ENCODE results near the gene HSPBAP1.

DNA sequence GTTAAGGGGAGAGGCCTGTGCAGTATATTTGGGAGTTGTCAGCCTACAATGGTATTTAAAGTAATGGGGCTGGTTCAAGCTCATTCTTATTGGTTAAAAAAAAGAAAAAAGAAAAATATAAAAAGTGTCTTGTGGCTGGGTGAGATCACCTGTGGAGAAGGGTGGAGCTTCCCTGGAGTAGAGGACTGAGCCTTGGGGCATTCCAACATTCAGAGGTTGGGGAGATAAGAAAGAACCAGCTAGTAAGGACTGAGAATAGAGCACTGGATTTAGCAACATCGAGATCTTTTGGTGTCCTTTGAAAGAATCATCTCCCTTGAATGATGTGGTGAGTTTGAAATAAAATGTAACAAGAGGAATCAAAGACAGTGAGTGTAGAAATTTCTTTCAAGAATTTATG is 6.4 kb upstream of the HSPBAP1 start:
- TF ChIP-seq, protein P1, sequence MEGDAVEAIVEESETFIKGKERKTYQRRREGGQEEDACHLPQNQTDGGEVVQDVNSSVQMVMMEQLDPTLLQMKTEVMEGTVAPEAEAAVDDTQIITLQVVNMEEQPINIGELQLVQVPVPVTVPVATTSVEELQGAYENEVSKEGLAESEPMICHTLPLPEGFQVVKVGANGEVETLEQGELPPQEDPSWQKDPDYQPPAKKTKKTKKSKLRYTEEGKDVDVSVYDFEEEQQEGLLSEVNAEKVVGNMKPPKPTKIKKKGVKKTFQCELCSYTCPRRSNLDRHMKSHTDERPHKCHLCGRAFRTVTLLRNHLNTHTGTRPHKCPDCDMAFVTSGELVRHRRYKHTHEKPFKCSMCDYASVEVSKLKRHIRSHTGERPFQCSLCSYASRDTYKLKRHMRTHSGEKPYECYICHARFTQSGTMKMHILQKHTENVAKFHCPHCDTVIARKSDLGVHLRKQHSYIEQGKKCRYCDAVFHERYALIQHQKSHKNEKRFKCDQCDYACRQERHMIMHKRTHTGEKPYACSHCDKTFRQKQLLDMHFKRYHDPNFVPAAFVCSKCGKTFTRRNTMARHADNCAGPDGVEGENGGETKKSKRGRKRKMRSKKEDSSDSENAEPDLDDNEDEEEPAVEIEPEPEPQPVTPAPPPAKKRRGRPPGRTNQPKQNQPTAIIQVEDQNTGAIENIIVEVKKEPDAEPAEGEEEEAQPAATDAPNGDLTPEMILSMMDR (conservative IDR thresholded peaks at IDR 0.05; ENCODE audit: low read depth, low read length), result no peak
- TF ChIP-seq EZH2 (IDR thresholded peaks at IDR 0.05; ENCODE audit: low read length, unreplicated experiment), result no peak
- TF ChIP-seq EZH2phosphoT487 (IDR thresholded peaks at IDR 0.05; ENCODE audit: borderline replicate concordance, low read length), result no peak

Measured in PC-3 (cell line).